Measurements from ENCODE around the gene POLR1H. TPM values are rescaled to one million over a fixed set of nuclear protein-coding genes. Genes with fewer than 3 reads are reported as not detected.

POLR1H gene
- total RNA-seq, 1 experiment from 2014 or later, result 31.9 TPM

- Histone ChIP-seq H3K18ac (ENCODE audit: insufficient read length, low read depth, low read length) (no peak overlapping the region), H3K4ac (ENCODE audit: low read depth, low read length) (no peak overlapping the region), H3K79me1 (ENCODE audit: insufficient read depth, low read depth, low read length, poor library complexity, severe bottlenecking) (no peaks in the 10 kb centered on the region), H3K79me2 (ENCODE audit: insufficient read depth, low read length) (0 out of 2 replicates have a peak, but pooled peaks cover 2% of the 10 kb centered on the region), H4K20me1 (ENCODE audit: control insufficient read depth, insufficient read depth, insufficient read length) (no peaks in the 10 kb centered on the region), H2BK5ac (ENCODE audit: insufficient read length, low read length) (no peak overlapping the region), H3K27me3 (ENCODE audit: insufficient read depth, low read length) (no peaks in the 10 kb centered on the region; the same call in 1 of the 2 replicates), H3K23me2 (ENCODE audit: insufficient read length, low read depth, low read length, poor library complexity, severe bottlenecking) (no peaks in the 10 kb centered on the region), H3K23ac (ENCODE audit: insufficient read length, low read depth, low read length) (no peak overlapping the region), H3K27ac (ENCODE audit: insufficient read length, low read depth, low read length) (no peak overlapping the region), H3K14ac (ENCODE audit: insufficient read depth, low read length) (no peak overlapping the region), H3T11ph (ENCODE audit: low read length) (no peak overlapping the region), H3K56ac (ENCODE audit: insufficient read length, low read depth, low read length) (no peak overlapping the region), H3K4me2 (ENCODE audit: insufficient read depth, insufficient read length, low read length) (no peak overlapping the region), H2BK12ac (ENCODE audit: insufficient read length, low read depth, low read length) (no peak overlapping the region), H3K4me1 (ENCODE audit: insufficient read depth, low read length) (no peaks in the 10 kb centered on the region), H2BK20ac (ENCODE audit: low read depth, low read length, poor library complexity, severe bottlenecking) (no peak overlapping the region), H4K5ac (ENCODE audit: insufficient read length, low read depth, low read length) (no peak overlapping the region), H2AFZ (ENCODE audit: low read length) (no peak overlapping the region), H3K9ac (ENCODE audit: extremely low read depth, insufficient read length, low read length) (no peak overlapping the region), H2BK120ac (ENCODE audit: low read depth, low read length, poor library complexity, severe bottlenecking) (no peak overlapping the region), H2AK5ac (ENCODE audit: insufficient read length, low read length) (no peak overlapping the region), H3K9me3 (ENCODE audit: control insufficient read depth, low read depth, low read length) (no peaks in the 10 kb centered on the region), H2BK15ac (ENCODE audit: low read depth, low read length) (no peak overlapping the region), H4K91ac (ENCODE audit: insufficient read length, low read depth, low read length) (no peak overlapping the region), H4K8ac (replicated peaks; ENCODE audit: insufficient read length, low read depth, low read length) (no peak overlapping the region)
- no peak for TF ChIP-seq CTCF (conservative IDR thresholded peaks at IDR 0.05)
- no CpG with 5 or more reads among the region's 10 CpGs for WGBS (ENCODE audit: extremely low coverage, insufficient read length, low lambda C conversion rate)
- Mint-ChIP-seq H3K4me3 (no peak overlapping the region), H3K4me1 (no peaks in the 10 kb centered on the region), H3K27ac (no peak overlapping the region), H3K27me3 (ENCODE audit: low read depth) (peaks cover 71% of the 10 kb centered on the region), H3K9me3 (no peaks in the 10 kb centered on the region), H3K36me3 (ENCODE audit: insufficient read depth in 1 of 3, low read depth in 3 of 3) (no peaks in the 10 kb centered on the region)
- no peak for DNase-seq
Observed at GRCh38 chr6:30112402-30112994, 51.4 kb downstream of the POLR1H start.

Measured in H9 (cell line).